Measurements from ENCODE around the gene FOSB. TPM values are rescaled to one million over a fixed set of nuclear protein-coding genes. Genes with fewer than 3 reads are reported as not detected.

Gene FOSB
- total and polyA plus RNA-seq, 9 of the 15 experiments (the other 6 are each of a cell fraction or from before 2014, with no cell fraction given): 0.11 to 2.7 (median 0.73) TPM

- TF ChIP-seq, protein P1, sequence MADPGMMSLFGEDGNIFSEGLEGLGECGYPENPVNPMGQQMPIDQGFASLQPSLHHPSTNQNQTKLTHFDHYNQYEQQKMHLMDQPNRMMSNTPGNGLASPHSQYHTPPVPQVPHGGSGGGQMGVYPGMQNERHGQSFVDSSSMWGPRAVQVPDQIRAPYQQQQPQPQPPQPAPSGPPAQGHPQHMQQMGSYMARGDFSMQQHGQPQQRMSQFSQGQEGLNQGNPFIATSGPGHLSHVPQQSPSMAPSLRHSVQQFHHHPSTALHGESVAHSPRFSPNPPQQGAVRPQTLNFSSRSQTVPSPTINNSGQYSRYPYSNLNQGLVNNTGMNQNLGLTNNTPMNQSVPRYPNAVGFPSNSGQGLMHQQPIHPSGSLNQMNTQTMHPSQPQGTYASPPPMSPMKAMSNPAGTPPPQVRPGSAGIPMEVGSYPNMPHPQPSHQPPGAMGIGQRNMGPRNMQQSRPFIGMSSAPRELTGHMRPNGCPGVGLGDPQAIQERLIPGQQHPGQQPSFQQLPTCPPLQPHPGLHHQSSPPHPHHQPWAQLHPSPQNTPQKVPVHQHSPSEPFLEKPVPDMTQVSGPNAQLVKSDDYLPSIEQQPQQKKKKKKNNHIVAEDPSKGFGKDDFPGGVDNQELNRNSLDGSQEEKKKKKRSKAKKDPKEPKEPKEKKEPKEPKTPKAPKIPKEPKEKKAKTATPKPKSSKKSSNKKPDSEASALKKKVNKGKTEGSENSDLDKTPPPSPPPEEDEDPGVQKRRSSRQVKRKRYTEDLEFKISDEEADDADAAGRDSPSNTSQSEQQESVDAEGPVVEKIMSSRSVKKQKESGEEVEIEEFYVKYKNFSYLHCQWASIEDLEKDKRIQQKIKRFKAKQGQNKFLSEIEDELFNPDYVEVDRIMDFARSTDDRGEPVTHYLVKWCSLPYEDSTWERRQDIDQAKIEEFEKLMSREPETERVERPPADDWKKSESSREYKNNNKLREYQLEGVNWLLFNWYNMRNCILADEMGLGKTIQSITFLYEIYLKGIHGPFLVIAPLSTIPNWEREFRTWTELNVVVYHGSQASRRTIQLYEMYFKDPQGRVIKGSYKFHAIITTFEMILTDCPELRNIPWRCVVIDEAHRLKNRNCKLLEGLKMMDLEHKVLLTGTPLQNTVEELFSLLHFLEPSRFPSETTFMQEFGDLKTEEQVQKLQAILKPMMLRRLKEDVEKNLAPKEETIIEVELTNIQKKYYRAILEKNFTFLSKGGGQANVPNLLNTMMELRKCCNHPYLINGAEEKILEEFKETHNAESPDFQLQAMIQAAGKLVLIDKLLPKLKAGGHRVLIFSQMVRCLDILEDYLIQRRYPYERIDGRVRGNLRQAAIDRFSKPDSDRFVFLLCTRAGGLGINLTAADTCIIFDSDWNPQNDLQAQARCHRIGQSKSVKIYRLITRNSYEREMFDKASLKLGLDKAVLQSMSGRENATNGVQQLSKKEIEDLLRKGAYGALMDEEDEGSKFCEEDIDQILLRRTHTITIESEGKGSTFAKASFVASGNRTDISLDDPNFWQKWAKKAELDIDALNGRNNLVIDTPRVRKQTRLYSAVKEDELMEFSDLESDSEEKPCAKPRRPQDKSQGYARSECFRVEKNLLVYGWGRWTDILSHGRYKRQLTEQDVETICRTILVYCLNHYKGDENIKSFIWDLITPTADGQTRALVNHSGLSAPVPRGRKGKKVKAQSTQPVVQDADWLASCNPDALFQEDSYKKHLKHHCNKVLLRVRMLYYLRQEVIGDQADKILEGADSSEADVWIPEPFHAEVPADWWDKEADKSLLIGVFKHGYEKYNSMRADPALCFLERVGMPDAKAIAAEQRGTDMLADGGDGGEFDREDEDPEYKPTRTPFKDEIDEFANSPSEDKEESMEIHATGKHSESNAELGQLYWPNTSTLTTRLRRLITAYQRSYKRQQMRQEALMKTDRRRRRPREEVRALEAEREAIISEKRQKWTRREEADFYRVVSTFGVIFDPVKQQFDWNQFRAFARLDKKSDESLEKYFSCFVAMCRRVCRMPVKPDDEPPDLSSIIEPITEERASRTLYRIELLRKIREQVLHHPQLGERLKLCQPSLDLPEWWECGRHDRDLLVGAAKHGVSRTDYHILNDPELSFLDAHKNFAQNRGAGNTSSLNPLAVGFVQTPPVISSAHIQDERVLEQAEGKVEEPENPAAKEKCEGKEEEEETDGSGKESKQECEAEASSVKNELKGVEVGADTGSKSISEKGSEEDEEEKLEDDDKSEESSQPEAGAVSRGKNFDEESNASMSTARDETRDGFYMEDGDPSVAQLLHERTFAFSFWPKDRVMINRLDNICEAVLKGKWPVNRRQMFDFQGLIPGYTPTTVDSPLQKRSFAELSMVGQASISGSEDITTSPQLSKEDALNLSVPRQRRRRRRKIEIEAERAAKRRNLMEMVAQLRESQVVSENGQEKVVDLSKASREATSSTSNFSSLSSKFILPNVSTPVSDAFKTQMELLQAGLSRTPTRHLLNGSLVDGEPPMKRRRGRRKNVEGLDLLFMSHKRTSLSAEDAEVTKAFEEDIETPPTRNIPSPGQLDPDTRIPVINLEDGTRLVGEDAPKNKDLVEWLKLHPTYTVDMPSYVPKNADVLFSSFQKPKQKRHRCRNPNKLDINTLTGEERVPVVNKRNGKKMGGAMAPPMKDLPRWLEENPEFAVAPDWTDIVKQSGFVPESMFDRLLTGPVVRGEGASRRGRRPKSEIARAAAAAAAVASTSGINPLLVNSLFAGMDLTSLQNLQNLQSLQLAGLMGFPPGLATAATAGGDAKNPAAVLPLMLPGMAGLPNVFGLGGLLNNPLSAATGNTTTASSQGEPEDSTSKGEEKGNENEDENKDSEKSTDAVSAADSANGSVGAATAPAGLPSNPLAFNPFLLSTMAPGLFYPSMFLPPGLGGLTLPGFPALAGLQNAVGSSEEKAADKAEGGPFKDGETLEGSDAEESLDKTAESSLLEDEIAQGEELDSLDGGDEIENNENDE (IDR thresholded peaks at IDR 0.05; ENCODE audit: low read depth, low read length): no peak
- no peak for TF ChIP-seq ZNF766 (CRISPR knock-in tag; conservative IDR thresholded peaks at IDR 0.05)
- TF ChIP-seq SAP30 (IDR thresholded peaks at IDR 0.05; ENCODE audit: borderline replicate concordance, insufficient read depth, low read depth, low read length, poor library complexity, severe bottlenecking): peak; percentile 93
- TF ChIP-seq AFF4 (CRISPR knock-in tag; IDR thresholded peaks at IDR 0.05): peak; percentile 56; the same call in 1 of the 2 replicates
- no peak for TF ChIP-seq MCM3 (IDR thresholded peaks at IDR 0.05)
- TF ChIP-seq SMAD1 (IDR thresholded peaks at IDR 0.05; ENCODE audit: low read depth, low read length, partially characterized antibody): peak; percentile 36
- peak; percentile 96 for TF ChIP-seq ZBTB7A (IDR thresholded peaks at IDR 0.05; ENCODE audit: borderline replicate concordance, control insufficient read depth, low read depth, low read length)
- TF ChIP-seq, protein P2, sequence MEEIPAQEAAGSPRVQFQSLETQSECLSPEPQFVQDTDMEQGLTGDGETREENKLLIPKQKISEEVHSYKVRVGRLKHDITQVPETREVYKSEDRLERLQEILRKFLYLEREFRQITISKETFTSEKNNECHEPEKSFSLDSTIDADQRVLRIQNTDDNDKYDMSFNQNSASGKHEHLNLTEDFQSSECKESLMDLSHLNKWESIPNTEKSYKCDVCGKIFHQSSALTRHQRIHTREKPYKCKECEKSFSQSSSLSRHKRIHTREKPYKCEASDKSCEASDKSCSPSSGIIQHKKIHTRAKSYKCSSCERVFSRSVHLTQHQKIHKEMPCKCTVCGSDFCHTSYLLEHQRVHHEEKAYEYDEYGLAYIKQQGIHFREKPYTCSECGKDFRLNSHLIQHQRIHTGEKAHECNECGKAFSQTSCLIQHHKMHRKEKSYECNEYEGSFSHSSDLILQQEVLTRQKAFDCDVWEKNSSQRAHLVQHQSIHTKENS (CRISPR knock-in tag; IDR thresholded peaks at IDR 0.05): no peak
- no peak for TF ChIP-seq MAFK (IDR thresholded peaks at IDR 0.05; ENCODE audit: low read length)
- TF ChIP-seq SPI1 (IDR thresholded peaks at IDR 0.05; ENCODE audit: borderline replicate concordance, low read depth, low read length): no peak
- TF ChIP-seq SMARCA5 (IDR thresholded peaks at IDR 0.05): no peak
Observed at GRCh38 chr19:45467456-45468158, at the start of gene FOSB (continued).
